ENCODE measurements around the gene HEG1.

HEG1 gene

GRCh38 chr3:125061646-125062045, 5.8 kb upstream of the HEG1 start:
- no peak for DNase-seq (ENCODE audit: low read depth)
- H3K4me3 ChIP-seq (ENCODE audit: low read length), result no peak overlapping the region
- no peak for TF ChIP-seq CTCF (IDR thresholded peaks at IDR 0.05; ENCODE audit: insufficient read depth, low read depth, low read length, missing control alignments)

GRCh38 chr3:125061170-125061569, 5.4 kb upstream of the HEG1 start:
- H3K4me3 ChIP-seq (ENCODE audit: low read length), result no peak overlapping the region
- TF ChIP-seq CTCF (IDR thresholded peaks at IDR 0.05; ENCODE audit: insufficient read depth, low read depth, low read length, missing control alignments), result no peak
- DNase-seq (ENCODE audit: low read depth), result no peak

DNA sequence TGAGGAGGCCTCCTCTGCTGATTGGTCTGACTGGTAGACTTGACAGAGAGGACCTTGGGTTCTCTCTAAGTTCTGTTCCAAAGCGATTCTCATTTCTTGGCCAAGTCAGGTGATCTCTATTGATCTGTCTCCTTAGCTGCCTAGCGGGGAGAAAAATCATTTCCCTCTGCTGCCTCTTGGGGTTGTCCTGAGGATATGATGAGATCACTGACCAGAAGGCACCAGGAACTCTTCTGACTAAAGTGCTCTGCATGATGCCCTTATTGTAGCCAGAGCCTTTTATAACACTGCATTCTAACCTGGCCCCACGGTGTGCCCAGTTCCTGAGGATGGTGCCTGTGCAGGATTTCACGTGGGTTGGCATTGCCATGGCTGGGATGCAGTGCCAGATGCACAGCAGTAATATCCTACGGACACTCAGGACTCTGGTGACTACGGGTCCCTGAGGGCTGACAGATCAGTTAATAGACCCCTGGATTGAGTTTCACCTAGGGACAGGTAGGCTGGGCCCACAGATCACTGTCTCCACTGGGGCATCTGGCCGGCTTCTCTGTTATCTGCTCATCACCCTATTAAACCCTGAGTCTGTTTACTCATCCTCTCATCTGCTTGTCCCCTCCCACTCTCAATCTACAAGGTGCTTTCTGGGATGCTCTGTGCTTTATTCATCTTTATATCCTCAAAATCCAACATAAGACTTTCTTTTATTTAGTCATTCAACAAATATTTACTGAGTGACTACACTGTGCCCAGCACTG, 3.9 kb upstream of the HEG1 start:
- H3K4me3 ChIP-seq (ENCODE audit: low read length), result no peak overlapping the region
- TF ChIP-seq CTCF (IDR thresholded peaks at IDR 0.05; ENCODE audit: insufficient read depth, low read depth, low read length, missing control alignments), result no peak
- no peak for DNase-seq (ENCODE audit: low read depth)

- no peak for DNase-seq (ENCODE audit: low read depth)
- no peak overlapping the region for H3K4me3 ChIP-seq (ENCODE audit: low read length)
- no peak for TF ChIP-seq CTCF (IDR thresholded peaks at IDR 0.05; ENCODE audit: insufficient read depth, low read depth, low read length, missing control alignments)
Measured at GRCh38 chr3:125058959-125059358, 3.2 kb upstream of the HEG1 start.

- no peak for TF ChIP-seq CTCF (IDR thresholded peaks at IDR 0.05; ENCODE audit: insufficient read depth, low read depth, low read length, missing control alignments)
- H3K4me3 ChIP-seq (ENCODE audit: low read length), result no peak overlapping the region
- DNase-seq (ENCODE audit: low read depth), result no peak
Measured at GRCh38 chr3:125058529-125058928, 2.7 kb upstream of the HEG1 start.

DNA sequence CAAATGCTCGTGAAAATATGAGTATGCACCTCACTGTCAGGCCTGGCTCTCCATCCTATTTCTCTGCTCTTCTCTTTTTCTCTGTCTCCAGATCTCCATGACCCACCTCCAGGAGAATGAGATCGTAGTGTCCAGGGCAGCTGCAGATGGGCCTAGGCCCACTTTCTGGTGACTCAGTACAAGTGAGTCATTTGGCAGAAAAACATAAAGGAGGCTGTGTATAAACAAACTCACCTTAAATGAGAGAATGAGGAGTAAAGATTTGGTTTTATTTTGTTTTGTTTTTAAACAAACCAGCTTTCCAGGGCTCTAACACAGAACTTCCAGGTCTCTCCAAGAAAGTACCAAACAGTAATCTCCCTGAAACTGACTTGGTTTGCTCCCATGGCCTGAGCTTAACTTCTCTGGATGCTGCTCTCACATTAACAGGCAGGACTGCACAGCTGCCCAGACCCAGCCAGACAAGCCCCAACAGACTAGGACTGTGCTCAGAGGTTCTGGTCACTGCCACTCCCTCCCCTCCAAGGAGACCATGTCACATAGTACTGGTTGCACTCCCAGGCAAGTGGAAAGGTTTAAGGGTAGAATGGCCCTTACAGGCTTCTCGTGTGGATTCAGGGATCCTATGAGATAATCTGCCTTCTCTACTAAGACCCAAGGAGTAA, 1.5 kb upstream of the HEG1 start:
- peak; percentile 83 for DNase-seq (ENCODE audit: low read depth)
- H3K4me3 ChIP-seq (ENCODE audit: low read length), result no peak overlapping the region
- no peak for TF ChIP-seq CTCF (IDR thresholded peaks at IDR 0.05; ENCODE audit: insufficient read depth, low read depth, low read length, missing control alignments)

All from epithelial cell of esophagus (primary cell).